B cell (primary cell): Measurements from ENCODE around the gene ATF4. TPM values are rescaled to one million over a fixed set of nuclear protein-coding genes. Genes with fewer than 3 reads are reported as not detected.

Experiments used
- ATAC-seq: fragments of 200-7000 bp; cut with Tn5 transposase; one replicate; pipeline ENCODE4 v1.10.0; 2021; ENCODE audit warnings: low read depth, mild to moderate bottlenecking, moderate number of reproducible peaks, moderate library complexity
- CTCF ChIA-PET: fragments of 350-600 bp; sonication (Branson Sonifier 250); formaldehyde crosslinking; loops from one replicate; lab custom pipeline; 2021; ENCODE audit warnings: antibody characterized with exemption, inconsistent platforms; lab: Charles Lee
- POLR2A ChIA-PET: fragments of 350-600 bp; sonication (Branson Sonifier 250); formaldehyde crosslinking; loops from one replicate; lab custom pipeline; 2021; ENCODE audit warnings: antibody characterized with exemption; lab: Charles Lee
- DNase-seq: peaks from one replicate; pipeline ENCODE4 v3.0.0; 2013
- H2AFZ ChIP-seq: 2 replicates; pipeline ENCODE4 v1.6.1; 2012; ENCODE audit warnings: mild to moderate bottlenecking, low read depth, low read length; ENCODE audit not compliant: insufficient read depth, poor library complexity, severe bottlenecking
- H3K27ac ChIP-seq, 2 donors: 1 replicate in 1 of 2; 2 replicates in 1 of 2; pipeline ENCODE4 v1.5.1; 2012 to 2013; ENCODE audit warnings: low read length in 2 of 2, mild to moderate bottlenecking in 2 of 2, moderate library complexity in 1 of 2
- H3K27me3 ChIP-seq, 4 experiments: fragments of 200-600 bp in 1 of 4; sonication (generic) in 1 of 4; replicated peaks in 1 of 4; 1 replicate in 2 of 4; 2 replicates in 2 of 4; pipeline versions ENCODE4 v1.6.1 to v1.7.0; 2013 to 2016; ENCODE audit warnings: low read length in 3 of 4, mild to moderate bottlenecking in 2 of 4, mixed read lengths in 1 of 4, moderate library complexity in 1 of 4; ENCODE audit not compliant: insufficient read depth in 4 of 4, control insufficient read depth in 3 of 4; ENCODE audit errors: control extremely low read depth in 1 of 4
- H3K36me3 ChIP-seq, 2 experiments: replicated peaks in 1 of 2; 1 replicate in 1 of 2; 2 replicates in 1 of 2; pipeline versions ENCODE4 v1.6.1 to v1.7.1; 2013; ENCODE audit warnings: low read length in 1 of 2; ENCODE audit not compliant: insufficient read depth in 2 of 2, control insufficient read depth in 1 of 2; ENCODE audit errors: control extremely low read depth in 1 of 2, extremely low read depth in 1 of 2
- H3K4me1 ChIP-seq, 2 donors: fragments of 200-600 bp in 1 of 2; sonication (generic) in 1 of 2; 1 replicate in 1 of 2; 2 replicates in 1 of 2; pipeline versions ENCODE4 v1.5.1 to v1.6.1; 2013 to 2017; ENCODE audit warnings: low read length in 2 of 2; ENCODE audit not compliant: control insufficient read depth in 2 of 2, insufficient read depth in 2 of 2
- H3K4me2 ChIP-seq: replicated peaks from 2 replicates; pipeline ENCODE3; 2012; ENCODE audit warnings: mild to moderate bottlenecking, low read depth, low read length; ENCODE audit not compliant: poor library complexity, severe bottlenecking
- H3K4me3 ChIP-seq, 5 experiments: fragments of 200-600 bp in 1 of 5; sonication (generic) in 1 of 5; 1 replicate in 3 of 5; 2 replicates in 2 of 5; pipeline versions ENCODE4 v1.5.1 to v1.7.0; 2011 to 2016; ENCODE audit warnings: low read length in 4 of 5, mild to moderate bottlenecking in 4 of 5, low read depth in 2 of 5, control low read depth in 1 of 5, moderate library complexity in 1 of 5; ENCODE audit not compliant: insufficient read depth in 1 of 5; ENCODE audit errors: control extremely low read depth in 1 of 5, extremely low read depth in 1 of 5
- H3K79me2 ChIP-seq: fragments of 200-600 bp; sonication (generic); one replicate; pipeline ENCODE4 v1.6.0; 2016; ENCODE audit warnings: low read length; ENCODE audit not compliant: control insufficient read depth, insufficient read depth
- H3K9ac ChIP-seq: fragments of 200-600 bp; sonication (generic); 2 replicates; pipeline ENCODE4 v1.6.1; 2017; ENCODE audit warnings: mild to moderate bottlenecking, low read length, moderate library complexity
- H3K9me3 ChIP-seq, 3 donors: one replicate each; pipeline versions ENCODE4 v1.6.1 to v1.7.1; 2013; ENCODE audit warnings: low read length in 2 of 3; ENCODE audit not compliant: control insufficient read depth in 2 of 3, insufficient read depth in 1 of 3; ENCODE audit errors: control extremely low read depth in 1 of 3
- H4K20me1 ChIP-seq: 2 replicates; pipeline ENCODE4 v1.6.0; 2012; ENCODE audit warnings: mild to moderate bottlenecking, low read length; ENCODE audit not compliant: insufficient read depth, control insufficient read depth, poor library complexity, severe bottlenecking
- H3K27ac Mint-ChIP-seq: one replicate; pipeline ENCODE4 v1.8.0; 2021; ENCODE audit warnings: mixed read lengths
- H3K27me3 Mint-ChIP-seq: one replicate; pipeline ENCODE4 v1.8.0; 2021; ENCODE audit warnings: mixed read lengths
- H3K4me1 Mint-ChIP-seq: one replicate; pipeline ENCODE4 v1.8.0; 2021; ENCODE audit warnings: mixed read lengths
- H3K4me3 Mint-ChIP-seq: one replicate; pipeline ENCODE4 v1.8.0; 2021; ENCODE audit warnings: mixed read lengths
- H3K9me3 Mint-ChIP-seq: one replicate; pipeline ENCODE4 v1.8.0; 2022; ENCODE audit warnings: mixed read lengths; ENCODE audit not compliant: insufficient read depth
- EZH2 ChIP-seq: IDR thresholded peaks from 2 replicates; pipeline ENCODE4 v1.6.1; 2012; ENCODE audit warnings: borderline replicate concordance, low read depth, mild to moderate bottlenecking, moderate library complexity, low read length; ENCODE audit not compliant: insufficient read depth, poor library complexity, severe bottlenecking
- WGBS: methylation state at CpG from one replicate; pipeline ENCODE4 v1.1.5; 2013; ENCODE audit warnings: missing lambda C conversion rate; ENCODE audit not compliant: insufficient coverage; 5-methylcytosine and 5-hydroxymethylcytosine counted together
- intact Hi-C: fragments of 100-400 bp; cut with micrococcal nuclease; formaldehyde crosslinking; loops from one replicate; pipeline ENCODE4 v1.10.0; 2022
- polyA plus RNA-seq: library from polyadenylated mRNA; depleted of rRNA; stranded (reverse); fragments of >200 nt; gene quantifications from 2 replicates; pipeline ENCODE4 v1.2.3, GENCODE V29; 2012
- total RNA-seq, 2 donors: library from RNA; stranded (reverse); fragments of 120-200 nt in 1 of 2; gene quantifications; 1 replicate in 1 of 2; 2 replicates in 1 of 2; pipeline versions ENCODE4 v1.2.3 to v1.2.4, GENCODE V29; 2013 to 2022
- TF ChIP-seq, protein P1 (sequence below): fragments of 200-600 bp; IDR thresholded peaks from one replicate; pipeline ENCODE4 v1.8.0; 2022; ENCODE audit warnings: antibody characterized with exemption, mild to moderate bottlenecking

Gene ATF4
- total and polyA plus RNA-seq, 2 donors (not counting 1 experiment from before 2014, with no cell fraction given) = 244 to 678 TPM

DNA sequence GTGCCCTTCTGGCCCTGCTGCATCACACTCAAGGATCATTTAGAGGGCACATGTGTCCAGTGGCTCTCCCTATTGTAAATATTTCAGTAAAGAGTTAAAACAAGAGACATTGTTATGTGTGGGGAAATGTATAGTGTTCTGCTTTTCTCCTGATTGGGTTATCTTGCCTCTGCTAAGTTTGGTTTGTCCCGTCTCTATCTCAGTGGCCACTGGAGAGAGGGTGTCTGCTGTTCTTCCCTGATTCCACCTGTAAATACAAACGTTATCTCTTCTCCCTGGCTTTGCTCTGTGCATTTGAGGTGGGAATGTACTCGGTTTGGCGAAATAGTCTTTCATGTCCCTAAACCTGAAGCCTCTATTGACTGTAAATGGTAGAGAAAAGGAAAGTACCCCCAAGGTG lies 12.0 kb upstream of the ATF4 start:
- no peak overlapping the region for H3K9ac ChIP-seq
- H3K27me3 ChIP-seq = no peaks in the 10 kb centered on the region
- Mint-ChIP-seq H3K4me1 (peaks cover 34% of the 10 kb centered on the region), H3K27ac (no peak overlapping the region), H3K9me3 (no peaks in the 10 kb centered on the region), H3K4me3 (no peak overlapping the region), H3K27me3 (no peaks in the 10 kb centered on the region)
- no peaks in the 10 kb centered on the region for H3K9me3 ChIP-seq
- intact Hi-C loops = no loop called here
- H2AFZ ChIP-seq = no peak overlapping the region
- peaks cover 6 to 12% of the 10 kb centered on the region in 2 donors for H3K4me1 ChIP-seq
- DNase-seq (no peak), ATAC-seq (no peak)
- no peak overlapping the region for H3K4me2 ChIP-seq
- no peak for TF ChIP-seq EZH2
- TF ChIP-seq, protein P1, sequence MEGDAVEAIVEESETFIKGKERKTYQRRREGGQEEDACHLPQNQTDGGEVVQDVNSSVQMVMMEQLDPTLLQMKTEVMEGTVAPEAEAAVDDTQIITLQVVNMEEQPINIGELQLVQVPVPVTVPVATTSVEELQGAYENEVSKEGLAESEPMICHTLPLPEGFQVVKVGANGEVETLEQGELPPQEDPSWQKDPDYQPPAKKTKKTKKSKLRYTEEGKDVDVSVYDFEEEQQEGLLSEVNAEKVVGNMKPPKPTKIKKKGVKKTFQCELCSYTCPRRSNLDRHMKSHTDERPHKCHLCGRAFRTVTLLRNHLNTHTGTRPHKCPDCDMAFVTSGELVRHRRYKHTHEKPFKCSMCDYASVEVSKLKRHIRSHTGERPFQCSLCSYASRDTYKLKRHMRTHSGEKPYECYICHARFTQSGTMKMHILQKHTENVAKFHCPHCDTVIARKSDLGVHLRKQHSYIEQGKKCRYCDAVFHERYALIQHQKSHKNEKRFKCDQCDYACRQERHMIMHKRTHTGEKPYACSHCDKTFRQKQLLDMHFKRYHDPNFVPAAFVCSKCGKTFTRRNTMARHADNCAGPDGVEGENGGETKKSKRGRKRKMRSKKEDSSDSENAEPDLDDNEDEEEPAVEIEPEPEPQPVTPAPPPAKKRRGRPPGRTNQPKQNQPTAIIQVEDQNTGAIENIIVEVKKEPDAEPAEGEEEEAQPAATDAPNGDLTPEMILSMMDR = no peak
- H3K79me2 ChIP-seq = peaks cover 80% of the 10 kb centered on the region
- ChIA-PET CTCF (interaction anchor here (0.5 to 2.1 kb wide), 2 partner anchors 21 to 138 kb away, joined by 3 to 11 read pairs; no protein-coding TSS in a partner anchor), POLR2A (no interaction called here)
- no peak overlapping the region for H3K27ac ChIP-seq
- WGBS = no CpG with 5 or more reads among the region's 4 CpGs
- H3K4me3 ChIP-seq = no peak overlapping the region
- peaks cover 59% of the 10 kb centered on the region for H4K20me1 ChIP-seq
- peaks cover 0 to 88% of the 10 kb centered on the region in 2 experiments for H3K36me3 ChIP-seq

DNA sequence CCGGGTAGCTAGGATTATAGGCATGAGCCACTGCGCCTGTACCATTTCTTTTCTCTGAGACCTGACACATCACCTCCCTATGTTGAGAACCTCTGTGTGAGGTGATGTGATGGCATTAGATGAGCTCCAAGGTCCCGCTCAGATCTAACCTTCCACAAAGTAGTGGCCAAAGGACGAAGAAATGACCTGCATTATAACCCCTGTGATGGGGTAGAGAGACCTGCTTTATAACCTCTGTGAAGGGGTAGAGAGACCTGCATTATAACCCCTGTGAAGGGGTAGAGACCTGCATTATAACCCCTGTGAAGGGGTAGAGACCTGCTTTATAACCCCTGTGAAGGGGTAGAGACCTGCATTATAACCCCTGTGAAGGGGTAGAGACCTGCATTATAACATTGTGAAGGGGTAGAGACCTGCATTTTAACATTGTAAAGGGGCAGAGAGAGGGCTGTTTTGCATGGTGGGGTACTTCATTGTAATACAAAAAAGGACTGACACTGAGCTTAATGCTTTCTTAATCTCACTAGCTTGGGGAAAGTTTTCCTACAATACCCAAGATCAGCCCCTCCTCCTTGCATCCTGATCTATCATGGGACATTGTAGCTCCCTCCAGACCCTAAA lies 9.7 kb upstream of the ATF4 start:
- H3K4me1 ChIP-seq = peaks cover 0 to 2% of the 10 kb centered on the region in 2 donors
- no peak overlapping the region for H3K27ac ChIP-seq
- peaks cover 67% of the 10 kb centered on the region for H3K79me2 ChIP-seq
- ATAC-seq (no peak), DNase-seq (no peak)
- no CpG with 5 or more reads among the region's 4 CpGs for WGBS
- peaks cover 54% of the 10 kb centered on the region for H4K20me1 ChIP-seq
- POLR2A ChIA-PET = interaction anchor here (1.5 kb wide), 1 partner anchor 9 kb away, joined by 6 read pairs; the partner anchor contains the start of gene ATF4
- H3K4me3 Mint-ChIP-seq = no peak overlapping the region
- no peak for TF ChIP-seq EZH2
- TF ChIP-seq, protein P1 = no peak
- peaks cover 31% of the 10 kb centered on the region for H3K4me1 Mint-ChIP-seq
- H3K4me3 ChIP-seq = no peak overlapping the region
- no peak overlapping the region for H3K4me2 ChIP-seq
- peaks cover 0 to 86% of the 10 kb centered on the region in 2 experiments for H3K36me3 ChIP-seq
- H3K9me3 Mint-ChIP-seq = no peaks in the 10 kb centered on the region
- H3K27ac Mint-ChIP-seq = no peak overlapping the region
- no peaks in the 10 kb centered on the region for H3K27me3 Mint-ChIP-seq
- CTCF ChIA-PET = interaction anchor here (1.0 to 3.3 kb wide), 6 partner anchors 9 to 111 kb away, joined by 3 to 16 read pairs (median 6); partner anchors contain the start of genes ATF4 and TAB1
- no peak overlapping the region for H3K9ac ChIP-seq
- intact Hi-C loops = no loop called here
- no peaks in the 10 kb centered on the region for H3K9me3 ChIP-seq
- no peak overlapping the region for H2AFZ ChIP-seq
- no peaks in the 10 kb centered on the region for H3K27me3 ChIP-seq
